ENCODE results near the gene TECR.

- TF ChIP-seq CTCF (IDR thresholded peaks at IDR 0.05; ENCODE audit: low read depth, low read length): no peak
- no peak for TF ChIP-seq POLR2A (IDR thresholded peaks at IDR 0.05; ENCODE audit: extremely low read depth, insufficient read length)
These were observed 70.3 kb downstream of the TECR start for GRCh38 chr19:14599548-14600147.
